ENCODE measurements around the gene GNA14. TPM values are rescaled to one million over a fixed set of nuclear protein-coding genes. Genes with fewer than 3 reads are reported as not detected.

Gene GNA14
- total and polyA plus RNA-seq, 2 donors (not counting 3 experiments of a cell fraction or from before 2014, with no cell fraction given) = 2.1 to 3.3 TPM

DNA sequence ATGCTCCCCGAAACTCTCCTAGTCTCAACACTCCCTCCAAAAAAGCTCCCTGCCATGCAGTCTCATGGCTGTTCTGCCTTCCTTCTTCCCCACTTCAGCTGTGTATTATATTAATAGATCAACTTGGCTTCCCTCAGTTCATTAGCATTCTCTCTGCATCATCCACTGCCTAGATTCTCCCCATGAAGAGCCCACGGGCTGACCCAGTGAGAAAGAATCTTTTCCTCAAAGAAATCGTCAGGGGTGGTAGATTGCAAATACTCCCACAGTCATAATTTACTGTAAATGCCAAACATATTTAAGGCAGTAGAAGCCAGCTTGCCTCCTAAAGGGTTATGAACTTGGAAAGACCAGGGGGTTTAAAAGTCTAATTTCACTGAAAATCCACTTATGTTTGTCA lies 33.5 kb downstream of the GNA14 start:
- no peak overlapping the region for H3K9ac ChIP-seq (replicated peaks; ENCODE audit: extremely low read depth, insufficient read depth, low read length)
- no peaks in the 10 kb centered on the region for H3K9me3 ChIP-seq (replicated peaks; ENCODE audit: control insufficient read depth, insufficient read depth, low read length)
- POLR2A ChIA-PET = no interaction called here
- intact Hi-C loops (cut with micrococcal nuclease) (no loop called here), dilution Hi-C loops (cut with MboI; ENCODE audit: extremely low pct_ligation_motif_present, low sequenced_read_pairs) (no loop called here)
- no peaks in the 10 kb centered on the region for H3K4me1 ChIP-seq (ENCODE audit: control insufficient read depth, extremely low read depth, insufficient read depth, low read length)
- H3K27ac ChIP-seq (ENCODE audit: insufficient read depth, low read depth, low read length) = no peak overlapping the region
- peaks cover 0 to 2% of the 10 kb centered on the region in 2 experiments for H3K27me3 ChIP-seq (ENCODE audit: control insufficient read depth in 2 of 2, insufficient read depth in 2 of 2, low read length in 2 of 2)
- CTCF ChIA-PET = no interaction called here
- no peak overlapping the region for H3K4me2 ChIP-seq (ENCODE audit: insufficient read depth, low read length)
- no peaks in the 10 kb centered on the region for H3K36me3 ChIP-seq (ENCODE audit: control insufficient read depth in 2 of 2, extremely low read depth in 1 of 2, insufficient read depth in 2 of 2, low read length in 2 of 2)
- DNase-seq (ENCODE audit: low read depth, low spot score) (no peak), FAIRE-seq (no peak)
- H3K4me3 ChIP-seq (replicated peaks in 1 of 3; ENCODE audit: insufficient read depth in 1 of 3, low read depth in 1 of 3, low read length in 3 of 3) = no peak overlapping the region
- H3K79me2 ChIP-seq (ENCODE audit: control insufficient read depth, insufficient read depth, low read length) = no peaks in the 10 kb centered on the region
- no peaks in the 10 kb centered on the region for H4K20me1 ChIP-seq (replicated peaks; ENCODE audit: control insufficient read depth, extremely low read depth, insufficient read depth, low read length)
- no peak overlapping the region for H2AFZ ChIP-seq (ENCODE audit: low read depth, low read length)
- no TSS peak for BruUV-seq (replicated peaks)
- TF ChIP-seq JUN (IDR thresholded peaks at IDR 0.05; ENCODE audit: borderline replicate concordance, insufficient read depth, insufficient read length, low read depth) = no peak
- no peaks in the 10 kb centered on the region for H3K9me1 ChIP-seq (replicated peaks; ENCODE audit: control insufficient read depth, extremely low read depth, insufficient read depth, low read length)

DNA sequence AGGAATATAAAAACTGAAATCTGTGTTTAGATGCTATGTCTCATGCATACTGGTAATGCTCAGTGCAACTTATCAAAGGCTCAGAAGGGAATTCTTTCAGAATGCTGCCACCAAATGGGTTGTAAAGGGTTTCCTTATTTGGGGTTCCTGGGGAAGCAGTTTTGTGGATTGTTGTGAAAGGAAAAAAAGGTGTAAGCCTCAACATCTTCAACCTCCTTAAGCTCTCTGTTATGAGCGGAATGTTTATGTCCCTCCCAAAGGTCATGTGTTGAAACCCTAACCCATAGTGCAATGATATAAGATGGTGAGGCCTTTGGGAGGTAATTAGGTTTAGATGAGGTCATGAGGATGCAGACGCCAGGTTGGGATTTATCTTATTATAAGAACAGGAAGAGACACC lies 41.6 kb downstream of the GNA14 start:
- Histone ChIP-seq H3K9me3 (replicated peaks; ENCODE audit: control insufficient read depth, insufficient read depth, low read length) (no peaks in the 10 kb centered on the region), H3K79me2 (ENCODE audit: control insufficient read depth, insufficient read depth, low read length) (no peaks in the 10 kb centered on the region), H2AFZ (ENCODE audit: low read depth, low read length) (no peak overlapping the region), H4K20me1 (replicated peaks; ENCODE audit: control insufficient read depth, extremely low read depth, insufficient read depth, low read length) (no peaks in the 10 kb centered on the region), H3K9me1 (replicated peaks; ENCODE audit: control insufficient read depth, extremely low read depth, insufficient read depth, low read length) (no peaks in the 10 kb centered on the region), H3K4me2 (ENCODE audit: insufficient read depth, low read length) (no peak overlapping the region), H3K27ac (ENCODE audit: insufficient read depth, low read depth, low read length) (no peak overlapping the region), H3K4me1 (ENCODE audit: control insufficient read depth, extremely low read depth, insufficient read depth, low read length) (no peaks in the 10 kb centered on the region), H3K36me3 (ENCODE audit: control insufficient read depth in 2 of 2, extremely low read depth in 1 of 2, insufficient read depth in 2 of 2, low read length in 2 of 2) (no peaks in the 10 kb centered on the region), H3K27me3 (ENCODE audit: control insufficient read depth in 2 of 2, insufficient read depth in 2 of 2, low read length in 2 of 2) (peaks cover 0 to 1% of the 10 kb centered on the region in 2 experiments), H3K9ac (replicated peaks; ENCODE audit: extremely low read depth, insufficient read depth, low read length) (no peak overlapping the region), H3K4me3 (replicated peaks in 1 of 3; ENCODE audit: insufficient read depth in 1 of 3, low read depth in 1 of 3, low read length in 3 of 3) (no peak overlapping the region)
- intact Hi-C loops (cut with micrococcal nuclease) = no loop called here
- DNase-seq (ENCODE audit: low read depth, low spot score) (no peak), FAIRE-seq (no peak)
- POLR2A ChIA-PET = no interaction called here
- no peak for TF ChIP-seq MYC (IDR thresholded peaks at IDR 0.05; ENCODE audit: low read depth, low read length)
- no TSS peak for BruUV-seq (replicated peaks)
- dilution Hi-C loops (cut with MboI; ENCODE audit: extremely low pct_ligation_motif_present, low sequenced_read_pairs) = no loop called here
- CTCF ChIA-PET = no interaction called here
